ENCODE measurements around the gene FPGS. TPM values are rescaled to one million over a fixed set of nuclear protein-coding genes. Genes with fewer than 3 reads are reported as not detected.
"Not testable (repeated sequence)": the region's sequence is repeated elsewhere in the genome, so short reads cannot be mapped to it uniquely, and the experiment has no call there.

Gene FPGS
- total and polyA plus RNA-seq, 5 donors from 2014 or later: 40.1 to 64.7 (median 46.8) TPM

GRCh38 chr9:127833555-127833954 is 30.9 kb downstream of the FPGS start:
- no peak for DNase-seq
- Histone ChIP-seq H3K4me3 (ENCODE audit: low read depth, low read length) (no peak overlapping the region), H3K27ac (ENCODE audit: insufficient read depth, low read length, poor library complexity, severe bottlenecking) (no peak overlapping the region), H3K4me1 (ENCODE audit: control insufficient read depth, insufficient read depth, low read length, poor library complexity, severe bottlenecking) (no peaks in the 10 kb centered on the region), H3K27me3 (ENCODE audit: control insufficient read depth, insufficient read depth, low read length) (no peaks in the 10 kb centered on the region), H3K36me3 (ENCODE audit: control insufficient read depth, insufficient read depth, low read length) (no peaks in the 10 kb centered on the region), H3K9me3 (ENCODE audit: control insufficient read depth in 2 of 2, low read length in 2 of 2) (no peaks in the 10 kb centered on the region)
- Mint-ChIP-seq H3K4me1 (peaks cover 0 to 7% (median 3%) of the 10 kb centered on the region in 4 donors), H3K27me3 (peaks cover 10% of the 10 kb centered on the region), H3K27ac (peak overlapping the region in 1 of 3 donors; percentile 29), H3K9me3 (no peaks in the 10 kb centered on the region), H3K4me3 (no peak overlapping the region), H3K36me3 (no peaks in the 10 kb centered on the region)
- ATAC-seq (ENCODE audit: low read depth in 2 of 2): no peak

- Histone ChIP-seq H3K9me3 (ENCODE audit: control insufficient read depth in 2 of 2, low read length in 2 of 2) (no peaks in the 10 kb centered on the region), H3K4me3 (ENCODE audit: low read depth, low read length) (no peak overlapping the region), H3K36me3 (ENCODE audit: control insufficient read depth, insufficient read depth, low read length) (no peaks in the 10 kb centered on the region), H3K27me3 (ENCODE audit: control insufficient read depth, insufficient read depth, low read length) (no peaks in the 10 kb centered on the region), H3K4me1 (ENCODE audit: control insufficient read depth, insufficient read depth, low read length, poor library complexity, severe bottlenecking) (no peaks in the 10 kb centered on the region), H3K27ac (ENCODE audit: insufficient read depth, low read length, poor library complexity, severe bottlenecking) (no peak overlapping the region)
- no peaks in the 10 kb centered on the region for H3K9me3 Mint-ChIP-seq
- DNase-seq: no peak
- no peaks in the 10 kb centered on the region for H3K36me3 Mint-ChIP-seq
- no peak overlapping the region for H3K4me3 Mint-ChIP-seq
- H3K27me3 Mint-ChIP-seq: peaks cover 6% of the 10 kb centered on the region
- no peak overlapping the region for H3K27ac Mint-ChIP-seq
- peaks cover 0 to 7% (median 1%) of the 10 kb centered on the region in 4 donors for H3K4me1 Mint-ChIP-seq
- peak in 1 of 2 donors; percentile 17 for ATAC-seq (ENCODE audit: low read depth in 2 of 2)
Measured at GRCh38 chr9:127835991-127836516, 33.4 kb downstream of the FPGS start.

GRCh38 chr9:127836561-127836960 is 33.9 kb downstream of the FPGS start:
- H3K27ac Mint-ChIP-seq; H3K9me3 Mint-ChIP-seq; H3K36me3 ChIP-seq (ENCODE audit: control insufficient read depth, insufficient read depth, low read length); H3K4me1 Mint-ChIP-seq; H3K9me3 ChIP-seq (ENCODE audit: control insufficient read depth in 2 of 2, low read length in 2 of 2); H3K27ac ChIP-seq (ENCODE audit: insufficient read depth, low read length, poor library complexity, severe bottlenecking); H3K27me3 Mint-ChIP-seq; H3K27me3 ChIP-seq (ENCODE audit: control insufficient read depth, insufficient read depth, low read length); H3K36me3 Mint-ChIP-seq; DNase-seq; H3K4me3 ChIP-seq (ENCODE audit: low read depth, low read length); H3K4me3 Mint-ChIP-seq; H3K4me1 ChIP-seq (ENCODE audit: control insufficient read depth, insufficient read depth, low read length, poor library complexity, severe bottlenecking); ATAC-seq (ENCODE audit: low read depth in 2 of 2): not testable (repeated sequence)

- peak overlapping the region in 1 of 3 donors; percentile 80 for H3K27ac Mint-ChIP-seq
- H3K27me3 Mint-ChIP-seq: peaks cover 6% of the 10 kb centered on the region
Measured at GRCh38 chr9:127837346-127837745, 34.7 kb downstream of the FPGS start.

GRCh38 chr9:127838375-127839078 is 35.8 kb downstream of the FPGS start:
- no peaks in the 10 kb centered on the region for H3K36me3 ChIP-seq (ENCODE audit: control insufficient read depth, insufficient read depth, low read length)
- H3K27me3 ChIP-seq (ENCODE audit: control insufficient read depth, insufficient read depth, low read length): no peaks in the 10 kb centered on the region
- no peaks in the 10 kb centered on the region for H3K9me3 ChIP-seq (ENCODE audit: control insufficient read depth in 2 of 2, low read length in 2 of 2)
- Mint-ChIP-seq H3K9me3 (no peaks in the 10 kb centered on the region), H3K4me1 (peaks cover 0 to 2% (median 0%) of the 10 kb centered on the region in 4 donors), H3K27ac (no peak overlapping the region), H3K4me3 (no peak overlapping the region), H3K36me3 (no peaks in the 10 kb centered on the region), H3K27me3 (peaks cover 6% of the 10 kb centered on the region)
- H3K4me3 ChIP-seq (ENCODE audit: low read depth, low read length): no peak overlapping the region
- ATAC-seq (ENCODE audit: low read depth in 2 of 2) (peak; percentile 26 to 36), DNase-seq (no peak)
- no peak overlapping the region for H3K27ac ChIP-seq (ENCODE audit: insufficient read depth, low read length, poor library complexity, severe bottlenecking)
- no peaks in the 10 kb centered on the region for H3K4me1 ChIP-seq (ENCODE audit: control insufficient read depth, insufficient read depth, low read length, poor library complexity, severe bottlenecking)

More at GRCh38 chr9:127837346-127837745, 34.7 kb downstream of the FPGS start:
- ATAC-seq (ENCODE audit: low read depth in 2 of 2) (no peak), DNase-seq (no peak)
- Mint-ChIP-seq H3K4me3 (no peak overlapping the region), H3K4me1 (peaks cover 0 to 5% (median under 1%) of the 10 kb centered on the region in 4 donors), H3K36me3 (no peaks in the 10 kb centered on the region), H3K9me3 (no peaks in the 10 kb centered on the region)
- H3K4me3 ChIP-seq (ENCODE audit: low read depth, low read length): no peak overlapping the region
- no peaks in the 10 kb centered on the region for H3K27me3 ChIP-seq (ENCODE audit: control insufficient read depth, insufficient read depth, low read length)
- H3K36me3 ChIP-seq (ENCODE audit: control insufficient read depth, insufficient read depth, low read length): no peaks in the 10 kb centered on the region
- no peak overlapping the region for H3K27ac ChIP-seq (ENCODE audit: insufficient read depth, low read length, poor library complexity, severe bottlenecking)
- H3K9me3 ChIP-seq (ENCODE audit: control insufficient read depth in 2 of 2, low read length in 2 of 2): no peaks in the 10 kb centered on the region
- H3K4me1 ChIP-seq (ENCODE audit: control insufficient read depth, insufficient read depth, low read length, poor library complexity, severe bottlenecking): no peaks in the 10 kb centered on the region

GRCh38 chr9:127841087-127841835 is 38.6 kb downstream of the FPGS start:
- H3K27me3 Mint-ChIP-seq: peaks cover 6% of the 10 kb centered on the region
- H3K27ac ChIP-seq (ENCODE audit: insufficient read depth, low read length, poor library complexity, severe bottlenecking): no peak overlapping the region
- H3K9me3 Mint-ChIP-seq: no peaks in the 10 kb centered on the region
- ATAC-seq (ENCODE audit: low read depth in 2 of 2) (no peak), DNase-seq (no peak)
- H3K36me3 ChIP-seq (ENCODE audit: control insufficient read depth, insufficient read depth, low read length): no peaks in the 10 kb centered on the region
- no peaks in the 10 kb centered on the region for H3K4me1 Mint-ChIP-seq
- no peaks in the 10 kb centered on the region for H3K27me3 ChIP-seq (ENCODE audit: control insufficient read depth, insufficient read depth, low read length)
- no peaks in the 10 kb centered on the region for H3K4me1 ChIP-seq (ENCODE audit: control insufficient read depth, insufficient read depth, low read length, poor library complexity, severe bottlenecking)
- no peak overlapping the region for H3K4me3 Mint-ChIP-seq
- no peaks in the 10 kb centered on the region for H3K36me3 Mint-ChIP-seq
- H3K4me3 ChIP-seq (ENCODE audit: low read depth, low read length): no peak overlapping the region
- no peaks in the 10 kb centered on the region for H3K9me3 ChIP-seq (ENCODE audit: control insufficient read depth in 2 of 2, low read length in 2 of 2)
- H3K27ac Mint-ChIP-seq: no peak overlapping the region

GRCh38 chr9:127844821-127845359 is 42.2 kb downstream of the FPGS start:
- Mint-ChIP-seq H3K27ac (peak overlapping the region in 1 of 3 donors; percentile 20), H3K4me1 (no peaks in the 10 kb centered on the region), H3K9me3 (peaks cover 0 to 12% (median 4%) of the 10 kb centered on the region in 7 donors), H3K27me3 (peaks cover 6% of the 10 kb centered on the region), H3K36me3 (peaks cover 4% of the 10 kb centered on the region), H3K4me3 (no peak overlapping the region)
- DNase-seq (no peak), ATAC-seq (ENCODE audit: low read depth in 2 of 2) (no peak)
- Histone ChIP-seq H3K27me3 (ENCODE audit: control insufficient read depth, insufficient read depth, low read length) (no peaks in the 10 kb centered on the region), H3K4me3 (ENCODE audit: low read depth, low read length) (no peak overlapping the region), H3K27ac (ENCODE audit: insufficient read depth, low read length, poor library complexity, severe bottlenecking) (no peak overlapping the region), H3K9me3 (ENCODE audit: control insufficient read depth in 2 of 2, low read length in 2 of 2) (peaks cover 4 to 15% of the 10 kb centered on the region in 2 experiments), H3K36me3 (ENCODE audit: control insufficient read depth, insufficient read depth, low read length) (no peaks in the 10 kb centered on the region), H3K4me1 (ENCODE audit: control insufficient read depth, insufficient read depth, low read length, poor library complexity, severe bottlenecking) (no peaks in the 10 kb centered on the region)

Data from CD4-positive, CD25-positive, alpha-beta regulatory T cell (primary cell).